Smooth muscle cell (in vitro differentiated cells): ENCODE measurements around the gene CPEB1. TPM values are rescaled to one million over a fixed set of nuclear protein-coding genes. Genes with fewer than 3 reads are reported as not detected.

Experiments
- DNase-seq: peaks from one replicate; lab custom pipeline; 2025; ENCODE audit not compliant: unreplicated experiment; lab: John Stamatoyannopoulos, UW
- H2AFZ ChIP-seq: fragments of 200-600 bp; sonication (generic); 2 replicates; pipeline ENCODE4 v1.6.0; 2016; ENCODE audit warnings: antibody characterized with exemption, low read depth, mild to moderate bottlenecking
- H3F3A ChIP-seq: fragments of 200-600 bp; sonication (generic); 2 replicates; pipeline ENCODE4 v1.6.0; 2017; ENCODE audit warnings: antibody characterized with exemption, low read depth
- H3K27ac ChIP-seq: fragments of 200-600 bp; sonication (generic); 2 replicates; pipeline ENCODE4 v1.5.1; 2016; ENCODE audit warnings: low read depth, mild to moderate bottlenecking
- H3K27me3 ChIP-seq: fragments of 200-600 bp; sonication (generic); 2 replicates; pipeline ENCODE4 v1.6.1; 2016; ENCODE audit warnings: low read depth, mild to moderate bottlenecking
- H3K36me3 ChIP-seq: fragments of 200-600 bp; sonication (generic); 2 replicates; pipeline ENCODE4 v1.5.1; 2016; ENCODE audit warnings: low read depth
- H3K4me1 ChIP-seq: fragments of 200-600 bp; sonication (generic); 2 replicates; pipeline ENCODE4 v1.5.1; 2016; ENCODE audit warnings: low read depth
- H3K4me2 ChIP-seq: fragments of 200-600 bp; sonication (generic); 2 replicates; pipeline ENCODE4 v1.6.0; 2016; ENCODE audit warnings: mild to moderate bottlenecking
- H3K4me3 ChIP-seq: fragments of 200-600 bp; sonication (generic); 2 replicates; pipeline ENCODE4 v1.5.1; 2016; ENCODE audit warnings: mild to moderate bottlenecking
- H3K79me2 ChIP-seq: fragments of 200-600 bp; sonication (generic); 2 replicates; pipeline ENCODE4 v1.6.0; 2016; ENCODE audit warnings: low read depth, mild to moderate bottlenecking
- H3K9ac ChIP-seq: fragments of 200-600 bp; sonication (generic); 2 replicates; pipeline ENCODE4 v1.6.0; 2016; ENCODE audit warnings: low read depth
- H3K9me3 ChIP-seq: fragments of 200-600 bp; sonication (generic); replicated peaks from 2 replicates; pipeline ENCODE4 v1.5.1; 2016; ENCODE audit warnings: low read depth
- H4K20me1 ChIP-seq: fragments of 200-600 bp; sonication (generic); 2 replicates; pipeline ENCODE4 v1.6.0; 2016; ENCODE audit warnings: low read depth
- WGBS: methylation state at CpG from one replicate; pipeline ENCODE4 v1.1.7; 2016; ENCODE audit warnings: low lambda C conversion rate; 5-methylcytosine and 5-hydroxymethylcytosine counted together
- polyA plus RNA-seq: library from polyadenylated mRNA; unstranded; fragments of >200 nt; fragmentation: Nextera tagmentation; extraction: Ambion mirVana; gene quantifications from 2 replicates; pipeline ENCODE4 v1.2.1, GENCODE V29; 2016
- total RNA-seq: library from RNA; depleted of rRNA; stranded (reverse); fragments of >200 nt; gene quantifications from 2 replicates; pipeline ENCODE4 v1.2.3, GENCODE V29; 2014
- TF ChIP-seq, protein P1 (sequence below): fragments of 200-600 bp; sonication (generic); IDR thresholded peaks from 2 replicates; pipeline ENCODE4 v1.5.1; 2017; ENCODE audit warnings: borderline replicate concordance, mild to moderate bottlenecking, antibody characterized with exemption; ENCODE audit not compliant: insufficient read depth, poor library complexity, severe bottlenecking

Gene CPEB1
- total and polyA plus RNA-seq, 2 experiments from 2014 or later: 5.8 to 9.8 TPM

- H2AFZ ChIP-seq: no peak overlapping the region
- H3K9me3 ChIP-seq: no peaks in the 10 kb centered on the region
- no peaks in the 10 kb centered on the region for H3K79me2 ChIP-seq
- no peaks in the 10 kb centered on the region for H3K36me3 ChIP-seq
- no peaks in the 10 kb centered on the region for H4K20me1 ChIP-seq
- H3K4me3 ChIP-seq: no peak overlapping the region
- no peaks in the 10 kb centered on the region for H3K4me1 ChIP-seq
- TF ChIP-seq, protein P1, sequence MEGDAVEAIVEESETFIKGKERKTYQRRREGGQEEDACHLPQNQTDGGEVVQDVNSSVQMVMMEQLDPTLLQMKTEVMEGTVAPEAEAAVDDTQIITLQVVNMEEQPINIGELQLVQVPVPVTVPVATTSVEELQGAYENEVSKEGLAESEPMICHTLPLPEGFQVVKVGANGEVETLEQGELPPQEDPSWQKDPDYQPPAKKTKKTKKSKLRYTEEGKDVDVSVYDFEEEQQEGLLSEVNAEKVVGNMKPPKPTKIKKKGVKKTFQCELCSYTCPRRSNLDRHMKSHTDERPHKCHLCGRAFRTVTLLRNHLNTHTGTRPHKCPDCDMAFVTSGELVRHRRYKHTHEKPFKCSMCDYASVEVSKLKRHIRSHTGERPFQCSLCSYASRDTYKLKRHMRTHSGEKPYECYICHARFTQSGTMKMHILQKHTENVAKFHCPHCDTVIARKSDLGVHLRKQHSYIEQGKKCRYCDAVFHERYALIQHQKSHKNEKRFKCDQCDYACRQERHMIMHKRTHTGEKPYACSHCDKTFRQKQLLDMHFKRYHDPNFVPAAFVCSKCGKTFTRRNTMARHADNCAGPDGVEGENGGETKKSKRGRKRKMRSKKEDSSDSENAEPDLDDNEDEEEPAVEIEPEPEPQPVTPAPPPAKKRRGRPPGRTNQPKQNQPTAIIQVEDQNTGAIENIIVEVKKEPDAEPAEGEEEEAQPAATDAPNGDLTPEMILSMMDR: no peak
- no peaks in the 10 kb centered on the region for H3K27me3 ChIP-seq
- DNase-seq: no peak
- no peaks in the 10 kb centered on the region for H3F3A ChIP-seq
- WGBS: 91% methylated on average over 5 of the region's 5 CpGs
- no peak overlapping the region for H3K27ac ChIP-seq
- no peak overlapping the region for H3K9ac ChIP-seq
- H3K4me2 ChIP-seq: no peak overlapping the region
Measured at GRCh38 chr15:82602195-82602594, 45.0 kb downstream of the CPEB1 start.

GRCh38 chr15:82599862-82600261 is 47.3 kb downstream of the CPEB1 start:
- Histone ChIP-seq H3F3A (no peaks in the 10 kb centered on the region), H3K4me1 (no peaks in the 10 kb centered on the region), H3K27me3 (no peaks in the 10 kb centered on the region), H2AFZ (no peak overlapping the region), H3K9me3 (no peaks in the 10 kb centered on the region), H3K79me2 (no peaks in the 10 kb centered on the region), H3K27ac (no peak overlapping the region), H3K9ac (no peak overlapping the region), H4K20me1 (no peaks in the 10 kb centered on the region), H3K4me2 (no peak overlapping the region), H3K36me3 (no peaks in the 10 kb centered on the region), H3K4me3 (no peak overlapping the region)
- TF ChIP-seq, protein P1: no peak
- WGBS: 89% methylated on average over 1 of the region's 1 CpG
- DNase-seq: no peak

GRCh38 chr15:82597815-82598214 is 49.3 kb downstream of the CPEB1 start:
- H4K20me1 ChIP-seq: no peaks in the 10 kb centered on the region
- peaks cover 5% of the 10 kb centered on the region for H3K27me3 ChIP-seq
- TF ChIP-seq, protein P1: no peak
- H3K4me1 ChIP-seq: no peaks in the 10 kb centered on the region
- H3K4me3 ChIP-seq: no peak overlapping the region
- H3F3A ChIP-seq: no peaks in the 10 kb centered on the region
- H3K79me2 ChIP-seq: no peaks in the 10 kb centered on the region
- 100% methylated on average over 2 of the region's 2 CpGs for WGBS
- no peak for DNase-seq
- H3K9me3 ChIP-seq: no peaks in the 10 kb centered on the region
- no peaks in the 10 kb centered on the region for H3K36me3 ChIP-seq
- H2AFZ ChIP-seq: no peak overlapping the region
- no peak overlapping the region for H3K4me2 ChIP-seq
- H3K27ac ChIP-seq: no peak overlapping the region
- no peak overlapping the region for H3K9ac ChIP-seq

DNA sequence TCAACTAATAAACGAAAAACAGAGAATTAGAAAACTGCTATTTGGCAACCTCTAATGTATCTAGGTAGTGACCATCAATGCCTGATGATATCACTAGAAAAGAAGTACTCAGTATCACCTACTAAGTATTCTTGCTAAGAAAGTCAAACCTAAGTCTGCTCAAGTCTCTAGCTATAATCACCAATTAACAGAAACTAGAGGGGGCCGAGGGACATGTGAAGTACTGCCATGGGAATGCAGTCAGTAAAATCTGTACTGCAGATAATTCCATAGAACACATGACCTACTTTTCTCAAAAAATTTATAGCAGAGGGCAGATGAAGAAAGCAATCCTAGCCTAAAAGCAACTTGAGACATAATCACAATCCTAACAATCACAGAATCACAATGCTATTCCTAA is 51.4 kb downstream of the CPEB1 start:
- Histone ChIP-seq H3K27ac (no peak overlapping the region), H3F3A (no peaks in the 10 kb centered on the region), H3K4me1 (no peaks in the 10 kb centered on the region), H3K9me3 (no peaks in the 10 kb centered on the region), H4K20me1 (no peaks in the 10 kb centered on the region), H3K4me2 (no peak overlapping the region), H3K36me3 (no peaks in the 10 kb centered on the region), H3K4me3 (no peak overlapping the region), H2AFZ (no peak overlapping the region), H3K79me2 (no peaks in the 10 kb centered on the region), H3K9ac (no peak overlapping the region), H3K27me3 (peaks cover 5% of the 10 kb centered on the region)
- DNase-seq: no peak
- TF ChIP-seq, protein P1: no peak
- 59% methylated on average over 2 of the region's 2 CpGs for WGBS
